Astrocyte (in vitro differentiated cells and primary cell): Measurements from ENCODE around the gene SLC25A48. TPM values are rescaled to one million over a fixed set of nuclear protein-coding genes. Genes with fewer than 3 reads are reported as not detected.

ENCODE experiments used
- DNase-seq: peaks from one replicate; pipeline ENCODE4 v3.0.0-alpha.2; 2010; ENCODE audit warnings: low read depth
- FAIRE-seq: peaks from 2 replicates; lab custom pipeline; 2011; peaks lifted over from hg19 to GRCh38; lab: Jason Lieb, UNC
- H2AFZ ChIP-seq: 2 replicates; pipeline ENCODE4 v1.6.0; 2012; ENCODE audit warnings: low read depth, low read length, inconsistent platforms
- H3K27ac ChIP-seq: 2 replicates; pipeline ENCODE4 v1.5.1; 2011; ENCODE audit warnings: low read depth, low read length, inconsistent platforms
- H3K27me3 ChIP-seq: 2 replicates; pipeline ENCODE4 v1.6.0; 2011; ENCODE audit warnings: low read length, inconsistent platforms; ENCODE audit not compliant: insufficient read depth
- H3K36me3 ChIP-seq: 2 replicates; pipeline ENCODE4 v1.5.1; 2011; ENCODE audit warnings: low read length, inconsistent platforms; ENCODE audit not compliant: insufficient read depth
- H3K4me1 ChIP-seq: 2 replicates; pipeline ENCODE4 v1.5.1; 2011; ENCODE audit warnings: low read length, inconsistent platforms; ENCODE audit not compliant: insufficient read depth
- H3K4me2 ChIP-seq: 2 replicates; pipeline ENCODE4 v1.6.0; 2012; ENCODE audit warnings: low read length, inconsistent platforms
- H3K4me3 ChIP-seq: 2 replicates; pipeline ENCODE4 v1.5.1; 2011; ENCODE audit warnings: low read depth, mild to moderate bottlenecking, low read length, inconsistent platforms; ENCODE audit not compliant: insufficient read depth
- H3K79me2 ChIP-seq: 2 replicates; pipeline ENCODE4 v1.6.0; 2012; ENCODE audit warnings: mild to moderate bottlenecking, low read length, inconsistent platforms; ENCODE audit not compliant: insufficient read depth
- H3K9ac ChIP-seq: 2 replicates; pipeline ENCODE4 v1.6.0; 2012; ENCODE audit warnings: mild to moderate bottlenecking, low read length, inconsistent platforms
- H3K9me3 ChIP-seq: 2 replicates; pipeline ENCODE4 v1.5.1; 2012; ENCODE audit warnings: low read depth, mild to moderate bottlenecking, low read length, inconsistent platforms; ENCODE audit not compliant: insufficient read depth
- H4K20me1 ChIP-seq: 2 replicates; pipeline ENCODE4 v1.6.0; 2012; ENCODE audit warnings: low read length, inconsistent platforms; ENCODE audit not compliant: insufficient read depth
- H3K27ac Mint-ChIP-seq: one replicate; pipeline ENCODE4 v1.8.0; 2021; ENCODE audit warnings: mild to moderate bottlenecking, mixed read lengths; ENCODE audit not compliant: unreplicated experiment
- H3K27me3 Mint-ChIP-seq: one replicate; pipeline ENCODE4 v1.8.0; 2021; ENCODE audit warnings: low read depth, mixed read lengths; ENCODE audit not compliant: unreplicated experiment
- H3K36me3 Mint-ChIP-seq: one replicate; pipeline ENCODE4 v1.8.0; 2021; ENCODE audit warnings: low read depth, mixed read lengths; ENCODE audit not compliant: unreplicated experiment
- H3K4me1 Mint-ChIP-seq: one replicate; pipeline ENCODE4 v1.8.0; 2021; ENCODE audit warnings: low read depth, mixed read lengths; ENCODE audit not compliant: unreplicated experiment
- H3K4me3 Mint-ChIP-seq: one replicate; pipeline ENCODE4 v1.8.0; 2021; ENCODE audit warnings: mild to moderate bottlenecking, moderate library complexity, mixed read lengths; ENCODE audit not compliant: unreplicated experiment
- H3K9me3 Mint-ChIP-seq: one replicate; pipeline ENCODE4 v1.8.0; 2021; ENCODE audit warnings: mild to moderate bottlenecking, mixed read lengths; ENCODE audit not compliant: unreplicated experiment
- CTCF ChIP-seq: IDR thresholded peaks from 2 replicates; pipeline ENCODE4 v1.5.1; 2011; ENCODE audit warnings: low read depth, mild to moderate bottlenecking, inconsistent platforms, low read length, moderate library complexity; ENCODE audit not compliant: insufficient read depth
- EZH2 ChIP-seq: IDR thresholded peaks from 2 replicates; pipeline ENCODE4 v1.6.1; 2012; ENCODE audit warnings: mild to moderate bottlenecking, low read length, inconsistent platforms; ENCODE audit not compliant: insufficient read depth
- total RNA-seq: library from RNA; stranded (reverse); gene quantifications from 2 replicates; pipeline ENCODE4 v1.2.1, GENCODE V29; 2021

The SLC25A48 gene
- total RNA-seq, 1 donor from 2014 or later = not detected

GRCh38 chr5:135827965-135828781 lies 6.3 kb upstream of the SLC25A48 start:
- H3K9me3 Mint-ChIP-seq = peaks cover 4% of the 10 kb centered on the region
- no peak for FAIRE-seq
- no peaks in the 10 kb centered on the region for H3K36me3 Mint-ChIP-seq
- peaks cover 84% of the 10 kb centered on the region for H3K27me3 Mint-ChIP-seq
- no peaks in the 10 kb centered on the region for H3K36me3 ChIP-seq
- no peak overlapping the region for H3K4me2 ChIP-seq
- no peak overlapping the region for H2AFZ ChIP-seq
- no peaks in the 10 kb centered on the region for H3K9me3 ChIP-seq
- H3K4me3 ChIP-seq = no peak overlapping the region
- TF ChIP-seq EZH2 (no peak), CTCF (no peak)
- DNase-seq = no peak
- H3K4me1 ChIP-seq = no peaks in the 10 kb centered on the region
- no peak overlapping the region for H3K27ac ChIP-seq
- peaks cover 2% of the 10 kb centered on the region for H4K20me1 ChIP-seq
- no peaks in the 10 kb centered on the region for H3K79me2 ChIP-seq
- no peak overlapping the region for H3K9ac ChIP-seq
- H3K27ac Mint-ChIP-seq = no peak overlapping the region
- no peaks in the 10 kb centered on the region for H3K4me1 Mint-ChIP-seq
- H3K4me3 Mint-ChIP-seq = no peak overlapping the region
- H3K27me3 ChIP-seq = peaks cover 21% of the 10 kb centered on the region

GRCh38 chr5:135828782-135829127 lies 5.7 kb upstream of the SLC25A48 start:
- Histone ChIP-seq H3K27me3 (peaks cover 24% of the 10 kb centered on the region), H3K9me3 (no peaks in the 10 kb centered on the region), H3K4me2 (no peak overlapping the region), H4K20me1 (peaks cover 2% of the 10 kb centered on the region), H3K4me1 (no peaks in the 10 kb centered on the region), H3K27ac (no peak overlapping the region), H3K9ac (no peak overlapping the region), H3K4me3 (no peak overlapping the region), H3K36me3 (no peaks in the 10 kb centered on the region), H3K79me2 (no peaks in the 10 kb centered on the region), H2AFZ (no peak overlapping the region)
- FAIRE-seq (no peak), DNase-seq (no peak)
- TF ChIP-seq EZH2 (no peak), CTCF (no peak)
- Mint-ChIP-seq H3K27ac (no peak overlapping the region), H3K4me1 (no peaks in the 10 kb centered on the region), H3K9me3 (peaks cover 2% of the 10 kb centered on the region), H3K4me3 (no peak overlapping the region), H3K27me3 (peaks cover 84% of the 10 kb centered on the region), H3K36me3 (no peaks in the 10 kb centered on the region)

GRCh38 chr5:135829179-135829578 lies 5.3 kb upstream of the SLC25A48 start:
- Histone ChIP-seq H3K27me3 (peaks cover 29% of the 10 kb centered on the region), H3K79me2 (no peaks in the 10 kb centered on the region), H3K36me3 (no peaks in the 10 kb centered on the region), H3K4me1 (no peaks in the 10 kb centered on the region), H3K4me2 (no peak overlapping the region), H3K4me3 (no peak overlapping the region), H4K20me1 (peaks cover 2% of the 10 kb centered on the region), H3K9ac (no peak overlapping the region), H2AFZ (no peak overlapping the region), H3K9me3 (no peaks in the 10 kb centered on the region), H3K27ac (no peak overlapping the region)
- Mint-ChIP-seq H3K4me1 (no peaks in the 10 kb centered on the region), H3K36me3 (no peaks in the 10 kb centered on the region), H3K27ac (no peak overlapping the region), H3K4me3 (no peak overlapping the region), H3K27me3 (peaks cover 86% of the 10 kb centered on the region), H3K9me3 (peaks cover 2% of the 10 kb centered on the region)
- no peak for FAIRE-seq
- DNase-seq = no peak
- TF ChIP-seq CTCF = no peak
- no peak for TF ChIP-seq EZH2
